HG03520 (cell line): Measurements from ENCODE around the gene B9D1.
"Not testable (repeated sequence)": the region's sequence is repeated elsewhere in the genome, so short reads cannot be mapped to it uniquely, and the experiment has no call there.

ENCODE experiments used
- ATAC-seq: cut with Tn5 transposase; IDR thresholded peaks from one replicate; pipeline ENCODE4 v1.9.1; 2021; ENCODE audit warnings: mild to moderate bottlenecking, moderate library complexity; ENCODE audit not compliant: unreplicated experiment

Gene B9D1

GRCh38 chr17:19361326-19361725 lies 1.2 kb downstream of the B9D1 start:
- ATAC-seq = no peak

DNA sequence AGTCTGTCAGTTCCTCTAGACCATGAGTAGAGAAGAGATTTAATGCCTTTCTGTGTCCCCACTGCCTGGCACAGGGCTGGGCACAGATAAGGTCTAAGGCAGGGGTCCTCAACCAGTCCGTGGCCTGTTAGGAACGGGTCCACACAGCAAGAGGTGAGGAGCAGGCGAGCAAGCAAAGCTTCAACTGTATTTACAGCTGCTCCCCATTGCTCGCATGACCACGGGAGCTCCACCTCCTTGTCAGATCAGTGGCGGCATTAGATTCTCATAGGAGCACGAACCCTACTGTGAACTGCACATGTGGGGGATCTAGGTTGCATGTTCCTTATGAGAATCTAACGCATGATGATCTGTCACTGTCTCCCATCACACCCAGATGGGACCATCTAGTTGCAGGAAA lies 1.8 kb downstream of the B9D1 start:
- ATAC-seq = no peak

DNA sequence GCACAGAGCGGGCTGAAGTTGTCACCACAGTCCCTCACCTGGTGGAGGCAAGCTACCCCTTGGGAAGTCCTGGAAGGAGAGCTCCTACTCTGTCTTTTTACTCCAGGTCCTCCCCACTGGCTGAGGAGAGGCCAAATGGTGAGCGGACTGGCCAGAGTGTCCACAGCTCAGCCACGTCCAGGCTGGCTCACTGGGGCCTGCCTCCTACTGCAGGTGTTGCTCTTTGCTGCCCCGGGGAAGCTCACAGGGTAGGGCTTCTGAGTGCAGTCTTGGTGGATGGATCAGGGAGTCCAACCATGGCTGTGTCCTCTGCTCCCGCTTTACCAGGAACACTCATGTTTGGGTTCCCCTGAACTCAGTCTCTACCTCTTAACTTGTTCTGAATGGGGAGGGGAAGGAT lies 2.7 kb downstream of the B9D1 start:
- no peak for ATAC-seq

DNA sequence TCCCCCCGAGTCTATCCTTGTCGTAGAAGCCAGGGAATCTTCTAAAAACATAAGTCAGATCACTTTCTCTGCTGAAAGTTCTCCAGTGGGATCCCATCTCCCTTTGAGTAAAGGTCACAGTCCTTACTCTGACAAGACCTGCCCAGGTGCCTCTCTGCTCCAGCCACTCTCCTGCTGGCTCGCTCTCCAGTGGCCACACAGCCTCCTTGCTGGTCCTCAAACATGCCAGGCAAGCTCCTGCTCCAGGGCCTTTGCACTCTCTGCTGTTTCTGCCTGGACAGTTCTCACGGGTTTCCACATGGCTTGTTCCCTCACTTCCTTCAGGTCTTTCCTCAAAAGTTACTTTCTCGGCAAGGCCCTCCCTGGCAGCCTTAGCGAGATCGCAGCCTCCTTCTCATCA lies 3.4 kb downstream of the B9D1 start:
- no peak for ATAC-seq

DNA sequence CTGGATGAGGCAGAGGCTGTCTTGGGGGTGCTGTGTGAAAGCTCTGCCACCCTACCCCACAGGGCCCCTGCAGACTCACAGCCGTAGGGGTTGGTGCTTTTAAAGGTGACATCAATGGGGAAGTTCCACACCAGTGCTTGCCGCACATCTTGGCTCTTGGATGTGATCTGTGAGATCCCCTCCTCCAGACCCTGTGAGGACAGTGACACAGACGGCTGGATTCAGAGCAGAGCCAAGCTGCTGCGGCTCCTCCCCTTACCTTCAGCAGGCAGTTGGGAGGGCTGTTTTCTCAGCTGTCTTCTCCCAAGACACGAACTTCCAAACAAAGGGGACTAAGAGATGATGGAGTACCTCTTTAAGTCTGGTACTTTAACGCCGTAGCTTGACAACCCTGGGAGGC lies 4.8 kb downstream of the B9D1 start:
- no peak for ATAC-seq

DNA sequence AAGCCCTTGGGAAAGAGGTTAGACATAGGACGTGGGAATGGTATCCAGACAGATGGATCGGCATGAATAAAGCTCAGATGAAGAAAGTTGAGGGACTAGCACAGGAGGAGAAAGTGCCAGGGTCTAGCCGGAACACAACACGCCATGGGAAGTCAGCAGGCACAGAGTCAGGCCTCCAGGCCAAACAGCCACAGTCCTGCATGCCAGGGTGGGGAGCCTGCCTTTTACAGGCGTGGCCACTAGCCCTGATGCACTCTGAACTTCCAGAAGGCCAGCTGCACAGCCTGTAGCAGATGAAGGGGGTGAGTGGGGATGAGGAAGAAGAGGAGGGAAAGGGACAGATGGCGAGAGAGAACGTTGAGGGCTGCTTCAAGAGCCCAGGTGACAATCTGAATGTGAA lies 5.2 kb downstream of the B9D1 start:
- ATAC-seq = no peak

GRCh38 chr17:19354748-19355147 lies 7.8 kb downstream of the B9D1 start:
- no peak for ATAC-seq

- not testable (repeated sequence) for ATAC-seq
Measured at GRCh38 chr17:19353401-19353800, 9.1 kb downstream of the B9D1 start.

DNA sequence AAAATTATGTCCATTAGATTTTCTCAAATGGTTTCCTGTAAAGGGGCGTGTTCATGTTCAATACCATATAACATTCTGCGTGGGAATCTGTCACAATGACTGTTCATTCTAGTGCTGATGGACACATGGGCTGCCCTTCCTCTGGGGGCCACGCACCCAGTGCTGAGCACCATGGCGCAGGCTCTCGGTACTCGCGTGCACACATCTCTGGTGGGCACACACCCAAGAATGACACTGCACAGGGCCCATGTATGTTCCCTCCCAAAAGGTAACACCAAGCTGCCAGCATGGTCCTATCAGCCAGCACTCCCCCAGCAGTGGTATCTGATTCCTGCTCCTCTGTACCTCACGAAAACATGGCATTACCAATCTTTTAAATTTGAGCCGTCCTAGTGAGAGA lies 13.7 kb downstream of the B9D1 start:
- ATAC-seq = no peak

DNA sequence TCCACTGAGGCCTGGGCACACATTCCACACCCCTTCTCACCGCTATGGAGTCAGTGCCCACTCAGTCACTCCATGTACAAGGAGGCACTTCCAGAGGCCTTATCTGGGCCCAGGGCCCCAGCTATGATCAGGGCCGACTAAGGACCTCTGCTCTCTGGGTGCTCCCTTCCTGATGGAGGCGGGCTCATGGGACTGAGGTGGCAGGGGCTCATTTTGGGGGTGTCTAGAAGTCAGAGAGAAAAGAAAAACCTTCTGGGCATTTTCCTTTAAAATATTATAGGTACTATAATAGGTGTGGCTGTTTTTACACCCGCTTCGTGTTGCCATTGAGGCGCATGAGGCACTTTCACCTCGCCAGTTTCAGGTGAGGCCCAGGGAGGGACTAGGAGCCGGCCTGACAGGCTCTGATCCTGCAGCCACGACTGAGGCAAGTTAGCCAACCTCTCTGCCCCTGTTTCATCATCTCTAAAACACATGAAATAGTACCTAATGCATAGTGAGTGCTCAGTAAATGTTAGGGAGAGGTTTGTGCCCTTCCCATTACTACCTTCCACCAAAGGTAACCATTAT lies 14.4 kb downstream of the B9D1 start:
- no peak for ATAC-seq

DNA sequence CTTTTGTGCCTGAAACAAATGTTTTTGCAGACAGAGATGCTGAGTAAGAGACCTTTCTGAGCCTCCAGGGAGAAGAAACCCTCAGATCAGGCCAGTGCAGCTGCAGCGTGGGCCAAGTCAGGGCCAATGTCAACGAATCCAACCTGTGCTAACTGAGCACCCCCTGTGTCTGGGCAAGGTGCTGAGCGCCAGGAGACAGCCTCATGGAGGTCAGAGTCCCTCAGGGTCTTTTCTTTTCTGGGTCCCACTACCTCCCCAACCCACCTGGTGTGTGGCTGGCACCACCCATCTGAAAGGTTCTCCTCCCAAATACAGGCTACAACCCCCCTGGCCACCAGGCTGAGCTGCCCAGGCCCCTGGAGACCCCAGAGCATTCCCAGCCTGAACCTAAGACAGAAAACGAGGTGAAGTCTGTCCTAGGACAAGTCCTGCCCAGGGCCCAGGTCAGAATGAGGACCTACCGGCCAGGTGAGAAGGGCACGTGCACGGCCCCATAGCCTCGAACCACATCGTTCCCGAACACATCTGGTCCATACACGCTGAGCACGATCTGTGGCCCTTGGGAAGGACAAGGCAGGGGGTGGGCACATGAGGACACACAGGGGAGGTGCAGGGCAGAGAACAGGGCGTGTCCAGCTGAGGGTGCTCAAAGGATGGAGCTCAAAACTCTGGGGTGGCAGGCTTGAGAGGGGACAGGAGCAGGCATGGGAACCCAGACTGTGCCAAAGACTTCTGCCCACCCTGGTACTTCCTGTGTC lies 15.0 kb downstream of the B9D1 start:
- ATAC-seq = no peak

DNA sequence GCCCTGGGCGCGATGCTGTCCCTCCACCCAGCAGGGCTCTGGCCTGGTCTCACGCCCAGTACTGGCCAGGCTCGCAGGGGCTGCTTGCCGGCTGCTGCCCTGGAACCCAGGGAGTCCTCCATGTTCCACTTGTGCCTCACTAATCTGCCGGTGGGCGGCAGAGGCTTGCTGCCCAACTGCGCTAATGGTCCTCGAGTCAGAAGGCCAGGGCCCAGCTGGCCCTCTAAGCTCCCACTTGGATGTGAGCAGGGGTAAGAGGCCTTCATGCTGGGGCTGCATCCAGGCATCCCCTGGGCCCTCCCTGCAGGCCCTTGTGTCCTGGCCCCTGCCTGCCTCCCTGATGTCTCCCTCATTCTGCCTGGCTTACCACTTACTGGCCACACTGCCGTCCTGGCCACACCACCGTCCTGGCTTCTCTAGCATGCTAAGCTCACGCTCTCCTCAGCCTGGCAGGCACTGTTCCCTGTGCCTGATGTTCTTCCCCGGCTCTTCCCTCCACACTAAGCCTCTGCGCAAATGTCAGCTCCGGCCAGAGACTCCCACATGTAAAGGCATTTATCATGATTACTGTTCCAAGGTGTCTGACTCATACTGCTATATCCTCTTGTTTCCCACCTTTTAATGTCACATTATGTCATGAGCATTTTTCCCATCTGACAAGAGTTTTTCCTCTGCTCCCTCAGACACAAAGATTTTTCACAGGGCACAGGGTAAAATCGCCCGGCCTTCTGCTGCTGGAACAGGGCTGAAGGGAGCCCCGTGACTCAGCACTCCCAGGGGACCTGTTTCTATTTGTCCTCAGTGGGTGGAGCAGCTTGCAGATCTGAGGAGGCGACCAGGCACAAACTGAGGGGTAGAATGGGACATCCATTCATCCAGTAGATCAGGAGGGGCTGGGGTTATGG lies 15.9 kb downstream of the B9D1 start:
- no peak for ATAC-seq

DNA sequence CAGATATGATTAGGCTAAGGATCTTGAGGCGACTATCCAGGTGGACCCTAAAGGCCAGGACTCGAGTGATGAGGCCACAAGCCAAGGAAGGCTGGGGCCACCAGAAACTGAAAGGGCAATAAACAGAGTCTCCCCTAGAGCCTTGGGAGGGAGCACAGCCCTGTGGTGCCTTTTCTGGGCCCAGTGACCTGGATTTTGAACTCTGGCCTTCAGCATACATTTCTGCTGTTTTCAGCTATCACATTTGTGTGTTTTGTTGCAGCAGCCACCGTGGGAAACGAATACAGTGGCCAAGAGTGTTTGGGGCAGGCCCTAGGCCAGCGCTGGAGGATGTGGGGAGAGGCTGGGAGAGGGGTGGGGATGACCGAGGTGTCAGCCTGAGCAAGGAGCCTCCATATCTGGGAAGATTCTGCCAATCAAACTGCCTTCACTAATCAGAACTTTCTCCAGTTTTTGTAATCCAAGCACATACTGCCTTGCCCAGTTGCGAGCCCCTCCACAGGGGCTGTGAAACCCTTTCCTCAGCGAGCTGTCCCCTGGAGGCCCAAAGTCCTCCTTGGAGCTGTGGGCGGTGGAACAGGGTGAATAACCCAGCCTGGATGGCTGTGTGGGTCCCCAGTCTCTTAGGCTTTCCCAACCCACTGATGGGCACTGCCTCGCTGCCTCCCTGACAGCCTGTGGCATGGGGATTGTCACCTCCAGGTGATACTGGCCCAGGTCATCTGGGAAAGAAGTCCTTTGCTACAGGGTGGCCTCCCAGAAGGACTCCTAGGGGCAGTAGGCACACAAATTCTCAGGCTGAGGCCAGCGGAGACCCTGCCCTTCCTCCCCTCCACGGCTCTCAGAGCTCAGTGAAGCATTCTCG lies 16.8 kb downstream of the B9D1 start:
- ATAC-seq = no peak

- no peak for ATAC-seq
Measured at GRCh38 chr17:19345067-19345460, 17.5 kb downstream of the B9D1 start.

DNA sequence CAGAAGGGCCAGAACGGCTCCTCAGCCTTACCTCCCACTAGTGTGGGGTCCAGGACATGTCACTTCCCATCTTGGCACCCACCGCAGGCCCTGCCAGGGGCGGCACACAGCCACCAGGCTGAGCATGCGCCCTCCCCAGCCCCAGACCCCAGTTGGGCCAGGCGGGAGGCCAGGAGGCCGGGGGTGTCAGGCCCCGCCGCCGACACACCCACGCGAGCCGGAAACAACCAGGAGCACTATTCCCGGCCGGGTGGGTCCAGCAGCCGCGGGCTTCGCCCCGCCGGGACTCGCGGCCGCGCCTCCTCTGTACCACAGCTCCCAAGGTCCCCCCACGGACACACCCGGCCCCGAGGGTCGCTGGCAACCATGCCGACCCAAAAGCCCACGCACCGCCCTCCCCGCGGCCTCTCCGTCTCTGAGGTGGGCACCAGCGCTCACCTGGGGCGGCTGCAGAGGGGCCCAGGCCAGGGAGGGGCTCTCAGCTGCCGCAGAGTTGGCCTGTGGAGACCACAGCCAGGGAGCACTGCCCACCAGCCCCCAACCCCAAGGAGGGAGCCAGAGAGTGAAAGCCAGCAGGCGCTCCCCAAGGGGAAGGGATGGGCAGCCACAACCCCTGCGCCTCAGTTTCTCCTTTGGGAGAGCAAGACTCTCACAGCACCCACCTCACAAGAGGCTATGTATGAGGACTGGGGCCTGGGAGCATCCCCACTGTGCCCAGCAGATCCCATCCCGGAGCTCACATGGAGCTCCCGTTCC lies 18.0 kb downstream of the B9D1 start:
- no peak for ATAC-seq

- no peak for ATAC-seq
Measured at GRCh38 chr17:19343671-19344151, 18.8 kb downstream of the B9D1 start.

DNA sequence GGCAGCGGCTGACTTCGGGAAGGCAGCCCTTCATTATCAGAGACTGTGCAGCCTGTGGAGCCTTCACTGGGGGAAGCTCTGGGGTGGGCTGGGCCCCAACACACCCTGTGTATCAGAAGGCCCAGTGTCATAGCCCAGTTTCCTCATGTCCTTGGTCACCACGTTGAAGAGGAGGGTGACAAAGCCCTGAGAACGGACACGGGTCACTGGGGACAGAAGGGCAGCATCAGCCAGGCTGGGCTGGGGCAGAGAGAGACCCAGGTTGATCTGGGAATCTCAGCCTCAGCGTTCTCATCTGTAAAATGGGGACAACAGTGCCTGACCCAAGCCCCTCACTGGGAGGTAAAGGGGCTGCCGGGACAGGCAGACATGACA lies 19.3 kb downstream of the B9D1 start:
- no peak for ATAC-seq

GRCh38 chr17:19342611-19343255 lies 19.8 kb downstream of the B9D1 start:
- ATAC-seq = no peak
